GM06990 (cell line): ENCODE results near the gene RNF186.
"Not testable (repeated sequence)": the region's sequence is repeated elsewhere in the genome, so short reads cannot be mapped to it uniquely, and the experiment has no call there.

ENCODE experiments used
- DNase-seq: peaks from one replicate; pipeline ENCODE4 v3.0.0-alpha.2; 2011; ENCODE audit not compliant: insufficient read length; ENCODE audit errors: extremely low read depth
- H3K27me3 ChIP-seq: replicated peaks from 2 replicates; pipeline ENCODE4 v1.6.0; 2011; ENCODE audit warnings: low read length; ENCODE audit not compliant: control insufficient read depth, insufficient read depth
- H3K36me3 ChIP-seq: 2 replicates; pipeline ENCODE4 v1.5.1; 2011; ENCODE audit warnings: low read length; ENCODE audit not compliant: control insufficient read depth, insufficient read depth
- H3K4me3 ChIP-seq: replicated peaks from 2 replicates; pipeline ENCODE4 v1.5.1; 2011; ENCODE audit warnings: low read depth, mild to moderate bottlenecking, control low read depth, low read length
- CTCF ChIP-seq: IDR thresholded peaks from 2 replicates; pipeline ENCODE4 v1.5.1; 2011; ENCODE audit warnings: low read length, control low read depth, mild to moderate bottlenecking, inconsistent platforms; ENCODE audit not compliant: insufficient read depth, poor library complexity, severe bottlenecking

Gene RNF186

DNA sequence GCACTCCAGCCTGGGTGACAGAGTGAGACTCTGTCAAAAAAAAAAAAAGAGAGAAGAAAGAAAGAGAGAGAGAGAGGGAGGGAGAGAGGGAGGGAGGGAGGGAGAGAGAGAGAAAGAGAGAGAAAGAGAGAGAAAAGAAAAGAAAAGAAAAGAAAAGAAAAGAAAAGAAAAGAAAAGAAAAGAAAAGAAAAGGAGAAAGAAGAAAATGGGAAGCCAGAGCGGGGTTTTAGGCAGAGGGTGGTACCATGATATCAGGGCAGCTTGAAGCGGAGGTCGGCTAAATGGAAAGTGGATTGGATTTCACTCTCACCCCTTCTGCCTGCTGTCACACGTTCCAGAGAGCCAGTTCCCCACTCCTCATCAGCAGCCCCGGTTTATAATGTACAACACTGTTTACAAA lies 17.3 kb downstream of the RNF186 start:
- TF ChIP-seq CTCF: no peak
- H3K4me3 ChIP-seq: no peak overlapping the region
- H3K27me3 ChIP-seq: no peaks in the 10 kb centered on the region
- no peak for DNase-seq
- no peaks in the 10 kb centered on the region for H3K36me3 ChIP-seq

- no peak for TF ChIP-seq CTCF
- Histone ChIP-seq H3K27me3 (no peaks in the 10 kb centered on the region), H3K4me3 (no peak overlapping the region), H3K36me3 (peaks cover 1% of the 10 kb centered on the region; the same call in 1 of the 2 replicates)
- DNase-seq: no peak
Observed at GRCh38 chr1:19794583-19794982, 20.5 kb downstream of the RNF186 start.

DNA sequence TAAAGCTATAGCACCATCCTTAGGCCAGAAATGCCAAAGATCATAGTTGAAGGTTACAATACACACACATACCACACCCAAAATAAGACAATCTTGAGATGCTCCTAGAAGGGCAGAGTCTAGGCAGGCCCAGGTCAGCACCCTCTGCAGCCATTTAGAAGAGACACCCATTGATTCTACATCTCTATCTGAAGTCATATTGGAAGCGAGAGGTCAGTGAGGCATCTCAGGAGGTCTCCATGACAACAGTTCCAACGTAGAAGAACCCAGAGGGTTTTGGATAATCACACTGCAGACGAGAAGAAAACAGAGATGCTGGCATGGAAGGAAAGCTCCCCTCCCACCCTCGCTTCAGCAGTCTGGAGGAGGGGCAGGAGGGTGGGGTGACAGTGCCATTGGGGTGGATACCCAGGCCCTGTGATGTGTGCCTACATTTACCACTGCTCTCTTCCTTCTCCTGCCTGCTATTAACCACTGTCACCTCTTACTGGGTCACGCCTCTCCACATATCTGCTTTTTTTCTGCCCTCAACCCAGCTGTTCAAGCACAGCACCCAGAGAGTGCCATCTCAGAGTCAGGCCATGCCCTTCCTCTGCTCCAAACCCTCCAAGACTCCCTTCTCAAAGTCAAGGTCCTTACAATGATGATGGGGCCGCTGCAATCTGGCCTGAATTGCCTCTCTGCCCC lies 21.6 kb downstream of the RNF186 start:
- no peaks in the 10 kb centered on the region for H3K27me3 ChIP-seq
- H3K36me3 ChIP-seq: peaks cover 2% of the 10 kb centered on the region; the same call in 1 of the 2 replicates
- TF ChIP-seq CTCF: no peak
- peak; percentile 30 for DNase-seq
- no peak overlapping the region for H3K4me3 ChIP-seq

DNA sequence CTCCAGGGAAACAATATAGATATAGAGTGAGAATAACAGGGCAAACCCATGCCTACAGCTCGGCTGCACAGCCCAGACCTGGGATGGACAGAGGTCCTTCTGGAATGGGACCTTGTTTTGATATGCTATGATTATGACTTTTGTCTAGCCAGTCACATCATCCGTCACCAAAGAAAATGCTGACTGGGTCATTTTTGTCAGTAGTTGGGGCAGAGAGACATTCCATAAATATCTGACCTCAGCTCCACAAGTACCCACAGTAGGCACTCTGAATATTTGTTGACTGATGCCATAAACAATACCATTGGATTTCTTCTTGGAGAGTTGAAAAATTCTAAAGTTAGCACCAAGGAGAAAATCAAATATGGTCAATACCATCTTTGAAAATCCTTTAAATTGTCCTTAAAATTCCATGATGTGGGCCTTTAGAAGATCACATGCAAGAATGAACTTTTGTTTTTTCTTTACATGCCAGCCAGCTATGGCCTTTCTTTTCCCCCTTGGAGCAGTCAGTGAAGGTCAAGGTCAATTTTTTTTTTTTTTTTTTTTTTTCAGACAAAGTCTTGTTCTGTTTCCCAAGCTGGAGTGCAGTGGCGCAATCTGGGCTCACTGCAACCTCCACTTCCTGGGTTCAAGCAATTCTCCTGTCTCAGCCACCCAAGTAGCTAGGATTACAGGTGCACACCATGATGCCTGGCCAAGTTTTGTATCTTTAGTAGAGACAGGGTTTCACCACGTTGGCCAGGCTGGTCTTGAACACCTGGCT lies 22.7 kb downstream of the RNF186 start:
- DNase-seq: no peak
- no peak overlapping the region for H3K4me3 ChIP-seq
- peaks cover 2% of the 10 kb centered on the region; the same call in 1 of the 2 replicates for H3K36me3 ChIP-seq
- TF ChIP-seq CTCF: no peak
- no peaks in the 10 kb centered on the region for H3K27me3 ChIP-seq

GRCh38 chr1:19790061-19790975 lies 24.8 kb downstream of the RNF186 start:
- not testable (repeated sequence) for H3K27me3 ChIP-seq, H3K36me3 ChIP-seq, DNase-seq, H3K4me3 ChIP-seq
